Stimulated activated CD8-positive, alpha-beta memory T cell treated with anti-CD3 and anti-CD28 coated beads, Interleukin-4, amount 100 ng/mL, for 4 hours (primary cell): ENCODE results near the gene EID3.
"Not testable (repeated sequence)": the region's sequence is repeated elsewhere in the genome, so short reads cannot be mapped to it uniquely, and the experiment has no call there.

ENCODE experiments used
- DNase-seq, 2 donors: peaks; one replicate each; pipeline ENCODE4 v3.0.0-alpha.2; 2020; ENCODE audit warnings: low read depth in 2 of 2, low spot score in 1 of 2

The EID3 gene

DNA sequence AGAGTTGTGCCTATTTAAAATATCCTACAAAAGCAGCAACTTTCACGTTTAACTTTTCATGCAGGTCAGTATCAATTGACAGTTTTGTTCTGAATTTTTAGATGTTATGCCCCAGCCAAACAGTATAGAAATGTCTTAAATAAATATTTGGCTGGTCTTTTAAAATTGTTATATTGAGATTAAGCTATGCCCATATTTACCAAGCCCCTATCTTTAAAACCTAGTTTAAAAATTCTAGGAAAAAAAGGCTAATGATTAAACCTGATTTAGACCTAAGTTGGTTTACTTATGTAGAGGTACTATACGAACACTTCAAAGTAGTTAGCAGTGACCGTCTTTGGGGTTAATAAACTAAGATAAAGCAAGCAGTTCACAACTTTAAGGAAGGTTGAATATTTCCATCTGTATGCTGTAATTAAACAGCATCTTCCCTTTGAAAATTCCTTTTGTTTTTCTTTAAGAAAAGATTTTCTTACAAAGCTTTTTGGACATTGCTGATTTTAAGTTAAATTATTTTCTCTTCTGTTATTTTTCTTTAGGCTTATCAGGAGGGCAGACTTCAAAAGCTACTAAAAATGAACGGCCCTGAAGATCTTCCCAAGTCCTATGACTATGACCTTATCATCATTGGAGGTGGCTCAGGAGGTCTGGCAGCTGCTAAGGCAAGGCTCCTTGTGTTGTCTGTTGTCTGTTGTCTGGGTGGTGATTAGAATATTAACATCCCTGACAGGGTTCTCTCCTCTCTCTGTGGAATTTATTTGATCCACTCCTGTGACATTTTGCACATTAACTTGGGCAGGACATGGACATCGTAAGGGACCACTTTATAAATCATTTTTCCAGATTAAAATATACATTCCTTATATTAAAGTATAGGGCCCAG is 7.5 kb downstream of the EID3 start:
- DNase-seq = no peak

DNA sequence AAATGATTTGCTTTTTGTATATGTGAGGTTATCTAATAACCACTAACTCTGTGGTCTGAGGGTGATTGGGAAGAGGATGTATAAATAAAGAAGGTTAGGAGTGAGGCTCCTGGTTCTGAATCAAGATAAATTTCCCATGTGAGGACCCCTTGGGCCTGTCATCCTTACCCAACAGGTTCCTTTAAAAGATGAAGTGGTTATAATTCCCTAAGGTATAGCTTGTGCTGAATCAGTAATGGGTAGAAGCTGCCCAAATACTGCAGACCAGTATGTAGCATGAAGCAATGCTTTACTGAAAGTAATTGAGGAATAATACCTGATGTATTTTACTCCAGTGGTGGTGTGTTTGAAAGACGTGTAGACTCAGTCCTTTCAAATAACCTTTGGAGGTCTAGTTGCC is 8.7 kb downstream of the EID3 start:
- DNase-seq = no peak

DNA sequence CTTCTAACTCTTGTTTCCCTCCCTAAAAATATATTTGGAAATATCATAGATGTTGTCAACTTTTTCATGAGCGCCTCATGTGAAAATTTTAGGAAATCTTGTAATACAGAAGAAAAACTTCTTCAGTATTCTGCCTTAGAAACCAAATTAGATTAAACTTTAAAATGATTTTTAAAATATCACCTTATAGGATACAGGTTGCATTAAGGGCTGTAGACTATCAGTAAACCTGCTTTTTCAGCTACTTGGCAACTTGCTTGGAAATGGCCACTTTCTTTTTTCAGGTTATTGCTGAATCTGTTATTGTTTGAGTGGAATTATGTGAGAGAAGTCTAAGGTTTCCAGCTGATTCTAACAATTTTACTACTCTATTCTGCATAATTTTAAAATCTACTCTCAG is 9.1 kb downstream of the EID3 start:
- DNase-seq = no peak

DNA sequence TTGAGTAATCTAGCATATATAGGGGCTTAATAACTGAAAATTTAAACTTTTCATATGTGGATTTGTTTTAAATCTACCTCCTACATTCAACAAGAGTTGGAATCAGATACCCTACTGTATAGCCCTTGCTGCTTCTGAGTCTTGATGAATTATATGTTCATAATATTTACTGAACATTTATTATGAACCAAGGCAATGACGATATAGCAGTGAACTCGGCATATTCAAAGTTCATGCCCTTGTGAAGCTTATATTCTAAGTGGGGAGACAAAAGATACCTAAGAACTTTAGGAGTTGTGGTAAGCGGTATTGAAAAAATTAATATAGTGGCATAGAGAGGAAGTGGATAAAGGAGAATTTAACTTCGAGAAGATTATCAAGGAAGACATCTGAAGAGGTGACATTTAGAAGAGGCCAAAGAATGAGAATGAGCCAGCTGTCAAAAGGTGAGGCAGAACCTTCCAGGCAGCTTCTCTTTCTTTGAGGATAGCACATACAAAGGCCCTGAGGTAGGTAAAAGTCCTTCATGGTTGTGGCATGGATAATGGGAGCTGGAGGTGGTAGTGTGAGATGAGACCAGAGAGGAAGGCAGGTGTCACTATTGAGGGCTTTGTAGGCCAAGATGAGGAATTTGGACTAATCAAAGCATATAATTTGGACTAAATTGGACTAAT is 10.2 kb downstream of the EID3 start:
- no peak for DNase-seq

DNA sequence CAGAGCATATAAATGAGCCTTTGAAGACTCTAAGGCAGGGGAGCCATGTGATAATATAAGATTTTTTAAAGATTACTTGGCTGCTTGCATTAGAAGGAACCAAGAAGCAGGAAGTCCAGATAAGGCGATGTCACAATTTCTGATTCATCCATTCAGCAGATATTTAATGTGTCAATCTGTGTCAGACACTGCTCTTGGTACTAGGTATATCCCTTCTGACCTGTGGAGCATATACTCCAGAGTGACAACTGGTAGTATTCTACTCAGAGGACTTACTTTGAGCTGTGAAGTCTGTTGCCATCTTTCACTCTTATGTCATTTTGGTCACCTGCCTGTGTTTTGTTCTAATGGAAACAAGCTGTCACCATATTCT is 10.7 kb downstream of the EID3 start:
- DNase-seq = no peak

DNA sequence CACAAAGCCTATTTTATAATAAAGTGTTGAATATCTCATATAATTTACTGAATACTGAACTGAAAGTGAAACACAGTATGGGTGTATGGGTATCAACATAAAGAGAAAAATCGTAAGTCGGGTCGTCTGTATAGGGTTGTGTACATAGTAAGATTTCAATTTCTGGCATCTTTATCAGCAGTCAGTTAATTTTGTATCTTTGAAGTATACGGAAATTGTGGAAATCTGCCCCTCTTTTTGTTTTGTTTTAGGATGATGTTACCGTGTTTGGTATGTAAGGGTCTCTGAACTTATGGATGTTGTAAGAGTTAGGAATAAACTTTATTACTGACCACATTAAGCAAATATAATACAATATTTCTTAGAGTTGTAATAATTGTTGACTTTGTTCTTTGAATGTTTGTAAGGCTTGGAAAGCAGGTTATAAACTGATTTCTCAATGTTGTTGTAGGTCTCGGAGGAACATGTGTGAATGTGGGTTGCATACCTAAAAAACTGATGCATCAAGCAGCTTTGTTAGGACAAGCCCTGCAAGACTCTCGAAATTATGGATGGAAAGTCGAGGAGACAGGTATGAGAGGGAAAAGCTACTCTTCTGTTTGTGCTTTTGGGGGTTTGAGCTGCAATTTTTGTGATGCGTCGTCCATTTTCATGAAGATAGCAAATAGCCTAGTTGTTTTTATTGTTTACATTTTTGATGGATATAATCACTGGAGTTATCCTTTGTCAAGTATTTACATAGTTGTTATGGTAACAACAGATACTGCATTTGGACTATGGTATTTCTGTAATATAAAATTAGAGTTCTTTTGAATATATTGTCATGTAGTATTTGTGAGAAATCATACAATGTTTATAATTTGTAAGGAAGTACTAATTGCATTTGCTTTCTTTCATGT is 12.0 kb downstream of the EID3 start:
- no peak for DNase-seq

DNA sequence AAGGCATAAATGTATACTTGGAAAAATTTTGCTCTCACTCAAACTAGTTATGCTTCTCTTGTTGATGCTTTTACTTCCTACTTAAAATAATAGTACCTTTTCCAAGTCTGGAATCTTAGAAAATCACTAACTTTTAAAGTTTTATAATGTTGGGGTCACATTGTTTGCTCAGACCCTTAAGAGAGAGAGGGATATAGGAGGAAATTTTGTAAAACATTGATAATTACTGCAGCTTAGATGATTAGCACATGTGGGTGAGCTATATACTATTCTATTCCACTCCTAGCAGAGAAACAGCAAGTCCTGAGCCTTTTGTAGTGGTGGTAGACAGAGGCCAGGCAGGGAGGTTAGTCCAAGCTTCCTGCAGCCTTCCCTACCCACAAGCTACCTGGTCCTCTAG is 13.4 kb downstream of the EID3 start:
- DNase-seq = no peak

DNA sequence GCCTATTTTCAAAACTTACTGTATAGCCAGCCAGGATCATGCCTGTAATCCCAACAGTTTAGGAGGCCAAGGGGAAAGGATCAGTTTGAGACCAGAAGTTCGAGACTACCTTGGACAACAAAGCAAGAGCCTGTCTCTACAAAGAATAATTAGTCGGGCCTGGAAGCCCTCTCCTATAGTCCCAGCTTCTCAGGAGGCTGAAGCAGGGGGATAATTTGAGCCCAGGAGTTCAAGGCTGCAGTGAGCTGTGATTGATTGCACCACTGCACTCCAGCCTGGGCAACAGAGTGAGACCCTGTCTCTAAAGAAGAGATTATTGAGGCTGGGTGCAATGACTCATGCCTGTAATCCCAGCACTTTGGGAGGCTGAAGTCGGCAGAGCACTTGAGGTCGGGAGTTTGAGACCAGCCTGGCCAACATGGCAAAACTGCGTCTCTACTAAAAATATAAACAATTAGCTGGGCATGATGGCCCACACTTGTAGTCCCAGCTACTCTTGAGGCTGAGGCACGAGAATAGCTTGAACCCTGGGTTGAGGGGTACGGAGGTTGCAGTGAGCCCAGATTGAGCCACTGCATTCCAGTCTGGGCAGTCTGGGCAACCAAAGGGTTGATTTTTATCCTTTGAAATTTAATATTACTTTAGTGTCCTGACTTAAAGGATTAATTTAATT is 14.1 kb downstream of the EID3 start:
- DNase-seq = no peak

DNA sequence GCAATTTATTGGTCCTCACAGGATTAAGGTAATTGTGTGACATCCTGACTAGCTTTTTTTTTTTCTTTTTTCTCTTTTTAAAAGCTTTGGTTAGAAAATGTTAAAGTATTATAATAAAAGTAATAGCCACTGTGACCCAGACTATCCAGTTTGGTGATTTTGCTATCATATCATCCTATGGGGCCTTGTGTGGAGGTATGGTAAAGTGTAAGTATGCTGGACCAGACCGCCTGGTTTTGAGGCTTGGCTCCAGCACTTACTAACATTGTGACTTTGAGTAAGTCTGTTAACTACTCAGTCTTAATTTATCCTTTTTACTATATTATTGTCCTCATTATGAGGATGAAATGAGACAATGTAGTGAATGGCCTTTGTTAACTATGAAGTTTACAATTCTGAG is 15.5 kb downstream of the EID3 start:
- DNase-seq = no peak

DNA sequence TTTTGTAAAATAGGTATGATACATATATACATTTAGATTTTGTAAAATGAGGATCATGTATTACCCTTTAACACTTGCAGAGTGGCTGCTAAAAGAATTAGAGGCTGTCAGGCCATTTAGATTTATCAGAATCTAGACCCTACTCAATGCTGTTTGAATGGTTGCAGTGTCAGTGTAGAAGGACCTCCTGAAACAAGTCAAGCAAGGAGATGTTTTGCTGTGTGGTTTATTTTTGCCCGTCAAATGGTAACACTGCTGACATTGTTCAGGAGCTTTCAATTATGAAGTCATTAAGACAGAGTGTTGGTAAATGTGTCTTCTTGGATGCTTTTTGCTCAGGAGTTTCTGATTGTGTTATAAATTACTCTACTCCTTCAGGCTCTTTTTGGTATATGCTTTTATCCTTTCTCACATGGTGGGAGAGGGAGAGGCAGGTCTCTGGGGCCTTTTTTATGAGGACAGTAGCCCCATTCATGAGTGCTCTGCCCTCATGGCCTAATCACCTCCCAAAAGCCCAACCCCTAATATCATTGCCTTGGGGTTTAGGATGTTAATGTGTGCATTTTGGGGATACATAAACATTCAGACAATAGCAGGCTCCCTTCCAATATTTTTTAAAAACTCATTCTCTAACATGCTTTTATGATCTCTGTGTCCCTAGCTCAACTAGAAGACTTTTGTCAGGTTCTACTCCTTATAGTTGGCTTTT is 16.5 kb downstream of the EID3 start:
- no peak for DNase-seq

DNA sequence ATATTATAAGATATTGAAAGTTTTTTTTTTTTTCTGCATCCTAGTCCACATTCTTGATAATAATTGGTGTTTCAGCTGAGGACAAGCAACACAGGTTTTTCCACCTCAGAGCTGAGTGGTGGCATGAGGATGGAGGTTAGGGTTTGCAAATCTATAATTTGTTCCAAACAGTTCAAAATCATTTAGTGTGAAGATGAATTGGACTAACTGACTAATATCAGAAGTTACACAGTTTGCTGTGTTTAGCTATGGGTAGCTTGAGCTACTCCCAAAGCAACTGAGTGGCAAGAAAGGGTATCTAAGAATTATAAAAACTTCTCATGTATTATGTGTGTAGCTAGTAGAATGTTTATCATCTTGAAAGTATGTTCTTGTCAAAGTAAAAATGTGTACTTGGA is 17.1 kb downstream of the EID3 start:
- no peak for DNase-seq

DNA sequence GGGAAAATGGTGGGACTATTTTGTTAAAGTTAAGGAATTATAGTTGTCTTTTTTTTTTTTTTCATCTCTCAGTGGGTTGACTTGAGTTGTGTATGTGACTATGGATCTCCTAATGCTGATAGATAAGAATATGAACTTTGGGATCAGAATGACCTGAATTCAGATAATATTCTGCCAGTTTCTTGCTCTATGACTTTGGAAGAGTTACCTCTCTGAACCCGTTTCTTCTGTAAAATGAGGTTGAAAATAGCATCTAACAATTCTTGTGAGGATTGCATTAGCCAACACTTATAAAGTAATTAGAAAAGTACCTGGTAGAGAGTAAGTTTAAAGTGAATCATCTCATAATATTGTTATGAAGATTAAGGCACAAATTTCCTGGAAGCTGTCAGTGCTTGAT is 18.4 kb downstream of the EID3 start:
- DNase-seq = no peak

DNA sequence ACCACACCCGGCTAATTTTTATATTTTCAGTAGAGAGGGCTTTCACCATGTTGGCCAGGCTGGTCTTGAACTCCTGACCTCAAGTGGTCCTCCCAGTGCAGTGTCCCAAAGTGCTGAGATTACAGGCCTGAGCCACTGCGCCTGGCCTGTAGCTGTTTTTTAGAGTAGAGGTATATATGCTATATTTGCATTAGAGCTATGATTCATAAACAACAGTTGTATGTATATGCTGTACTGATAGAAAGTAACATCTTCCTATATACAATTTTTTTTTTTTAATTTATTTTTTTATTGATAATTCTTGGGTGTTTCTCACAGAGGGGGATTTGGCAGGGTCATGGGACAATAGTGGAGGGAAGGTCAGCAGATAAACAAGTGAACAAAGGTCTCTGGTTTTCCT is 19.0 kb downstream of the EID3 start:
- not testable (repeated sequence) for DNase-seq

DNA sequence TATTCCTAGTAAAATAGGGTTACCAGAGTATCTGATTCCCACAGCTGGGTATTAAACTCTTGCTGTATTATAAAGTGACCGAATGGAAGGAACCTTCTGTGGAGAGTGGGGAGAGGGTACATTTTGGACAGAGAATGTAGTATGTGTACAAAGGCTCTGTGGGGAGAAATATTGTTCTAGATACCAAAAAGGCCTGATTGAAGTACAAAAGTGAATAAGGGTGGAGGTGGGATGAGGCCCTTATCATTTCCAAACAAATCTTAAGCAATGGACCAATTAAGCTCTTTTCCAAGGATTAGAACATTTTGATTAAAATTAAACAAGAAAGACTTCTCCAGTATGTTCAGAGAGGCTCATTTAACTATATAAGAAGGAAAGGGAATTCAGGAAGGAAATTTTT is 20.4 kb downstream of the EID3 start:
- DNase-seq = no peak

DNA sequence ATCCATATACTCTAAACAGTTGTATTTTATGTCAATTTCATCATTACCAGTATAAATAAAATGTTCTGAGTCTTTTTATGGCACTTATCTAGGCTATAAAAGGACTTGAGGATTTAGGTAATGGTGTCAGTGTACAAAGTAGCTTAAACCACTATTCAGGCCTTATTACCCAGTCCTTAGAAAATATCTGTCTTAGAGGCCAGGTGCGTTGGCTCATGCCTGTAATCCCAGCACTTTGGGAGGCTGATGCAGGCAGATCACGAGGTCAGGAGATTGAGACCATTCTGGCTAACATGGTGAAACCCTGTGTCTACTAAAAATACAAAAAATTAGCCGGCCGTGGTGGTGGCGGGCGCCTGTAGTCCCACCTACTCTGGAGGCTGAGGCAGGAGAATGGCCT is 24.7 kb downstream of the EID3 start:
- not testable (repeated sequence) for DNase-seq

DNA sequence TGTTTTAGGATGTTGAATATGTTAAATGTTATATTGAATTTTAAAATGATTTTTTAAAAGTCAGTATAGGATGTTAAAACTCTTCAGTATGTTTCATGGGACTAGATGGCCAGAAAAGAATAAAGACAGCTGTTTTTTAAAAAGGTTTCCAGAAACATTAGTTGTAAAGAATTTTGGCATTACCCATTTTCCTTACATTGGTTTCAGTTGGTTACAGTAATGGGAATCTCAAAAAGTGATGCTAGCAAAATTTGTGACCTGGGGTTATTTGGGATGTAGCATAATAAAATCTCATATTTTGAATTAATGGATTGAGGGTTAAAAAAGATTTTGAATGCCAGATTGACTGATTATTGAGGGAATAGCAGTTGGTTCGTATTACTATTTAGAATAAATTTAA is 25.3 kb downstream of the EID3 start:
- DNase-seq = no peak

DNA sequence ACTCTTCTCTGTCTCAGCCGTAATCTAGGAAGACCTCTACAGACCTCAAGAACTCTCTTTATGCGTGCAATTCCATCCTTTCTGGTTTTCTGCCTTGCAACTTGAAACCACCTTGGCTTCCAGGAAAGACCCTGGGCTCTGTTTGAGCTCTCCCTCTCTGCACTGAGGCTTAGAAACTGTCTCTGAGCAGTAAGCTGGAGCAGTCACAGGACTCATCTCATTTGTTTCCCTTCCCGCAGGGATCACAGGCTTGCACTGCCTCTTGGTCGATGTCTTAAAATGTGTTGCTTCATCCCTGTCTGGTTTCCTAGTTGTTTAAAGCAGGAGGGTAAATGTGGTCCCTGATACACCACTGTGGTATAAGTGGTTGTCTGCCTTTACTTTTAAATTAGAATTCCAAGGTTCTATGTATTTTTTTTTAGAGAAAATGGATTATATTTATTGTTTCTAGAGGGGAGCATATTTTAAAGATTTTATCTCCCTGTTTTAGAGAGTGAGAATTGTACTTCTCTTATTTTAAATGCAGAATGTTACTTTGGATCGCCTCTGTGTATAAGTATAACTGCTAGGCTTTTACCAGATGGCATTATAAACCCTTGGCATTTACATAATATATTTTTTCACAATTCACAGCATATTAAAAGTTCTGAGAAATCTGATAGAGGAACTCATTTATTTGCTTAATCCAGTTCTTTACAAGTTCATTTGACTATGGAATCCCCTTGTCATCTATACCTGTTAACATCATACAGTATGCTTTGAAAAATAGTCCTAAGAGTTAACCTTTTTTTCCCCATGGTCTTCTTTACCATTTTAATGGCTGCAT is 26.4 kb downstream of the EID3 start:
- DNase-seq = no peak

DNA sequence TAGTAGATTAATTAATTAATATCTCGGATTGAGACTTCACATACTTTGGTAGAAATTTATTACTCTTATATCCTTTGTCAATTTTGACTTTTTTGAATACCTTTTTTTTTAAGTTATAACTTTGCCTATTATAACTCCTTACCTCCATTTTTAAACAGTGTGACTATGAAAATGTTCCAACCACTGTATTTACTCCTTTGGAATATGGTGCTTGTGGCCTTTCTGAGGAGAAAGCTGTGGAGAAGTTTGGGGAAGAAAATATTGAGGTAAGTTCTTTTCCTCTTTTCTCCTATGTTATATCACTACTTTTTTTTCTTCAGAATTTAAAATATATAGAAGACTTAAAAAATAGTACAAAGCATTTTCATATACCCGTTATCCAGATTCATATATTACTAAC is 27.8 kb downstream of the EID3 start:
- no peak for DNase-seq

DNA sequence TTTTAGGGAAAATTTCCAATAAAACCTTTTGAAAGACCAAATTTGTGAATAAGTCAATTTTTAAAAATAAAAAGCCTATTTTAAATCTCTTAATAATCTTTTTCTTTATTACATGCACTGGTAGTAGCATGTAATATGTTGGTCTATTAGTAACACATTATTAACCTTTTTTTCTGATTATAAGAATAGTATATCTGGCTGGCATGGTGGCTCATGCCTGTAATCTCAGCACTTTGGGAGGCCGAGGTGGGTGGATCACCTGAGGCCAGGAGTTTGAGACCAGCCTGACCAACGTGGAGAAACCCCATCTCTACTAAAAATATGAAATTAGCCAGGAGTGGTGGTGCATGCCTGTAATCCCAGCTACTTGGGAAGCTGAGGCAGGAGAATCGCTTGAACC is 28.7 kb downstream of the EID3 start:
- DNase-seq = not testable (repeated sequence)
